Omental fat pad (tissue), 4 donors: ENCODE data around the gene STK35. TPM values are rescaled to one million over a fixed set of nuclear protein-coding genes. Genes with fewer than 3 reads are reported as not detected.
"Not testable (repeated sequence)": the region's sequence is repeated elsewhere in the genome, so short reads cannot be mapped to it uniquely, and the experiment has no call there.

ENCODE experiments used
- ATAC-seq: fragments of 150-250 bp; one replicate; pipeline ENCODE4 v1.9.1; 2016; ENCODE audit warnings: mild to moderate bottlenecking, moderate library complexity; ENCODE audit not compliant: low FRiP score
- DNase-seq: peaks from one replicate; pipeline ENCODE4 v3.0.0-alpha.2; 2019; ENCODE audit warnings: low spot score
- CTCF ChIP-seq, 3 donors: fragments of 450-650 bp; IDR thresholded peaks; one replicate each; pipeline ENCODE4 v1.5.1; 2016 to 2017; ENCODE audit warnings: antibody characterized with exemption in 3 of 3, mild to moderate bottlenecking in 3 of 3, moderate library complexity in 2 of 3
- total RNA-seq, 4 donors: library from RNA; depleted of rRNA; stranded (reverse); fragments of >200 nt; gene quantifications; one replicate each; pipeline ENCODE4 v1.1.0, GENCODE V29; 2016

Gene STK35
- total RNA-seq, 4 donors from 2014 or later, result 21.6 to 30.0 (median 24.7) TPM

- no peak for TF ChIP-seq CTCF (IDR thresholded peaks at IDR 0.05)
- DNase-seq, result no peak
Measured at GRCh38 chr20:2164966-2165365, 63.3 kb downstream of the STK35 start.

DNA sequence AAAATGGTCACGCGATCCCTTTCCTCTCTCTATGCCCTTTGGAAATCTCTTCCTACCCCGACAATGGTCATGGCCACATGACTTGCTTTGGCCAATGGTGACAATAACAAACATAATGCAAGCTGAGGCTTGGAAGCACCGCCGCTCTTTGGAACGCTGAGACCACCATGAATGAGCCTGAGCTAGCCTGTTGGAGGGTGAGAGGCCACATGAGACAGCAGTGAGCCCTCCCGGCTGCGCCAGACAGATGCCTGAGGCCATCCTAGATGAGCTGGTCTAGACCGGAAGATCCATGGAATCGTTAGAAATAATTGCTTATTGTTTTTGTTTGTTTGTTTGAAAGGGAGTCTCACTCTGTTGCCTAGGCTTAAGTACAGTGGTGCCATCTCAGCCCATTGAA is 64.2 kb downstream of the STK35 start:
- DNase-seq, result no peak
- ATAC-seq, result no peak
- no peak for TF ChIP-seq CTCF (IDR thresholded peaks at IDR 0.05)

More at GRCh38 chr20:2164966-2165365, 63.3 kb downstream of the STK35 start:
- no peak for ATAC-seq

GRCh38 chr20:2167112-2167511 is 65.5 kb downstream of the STK35 start:
- ATAC-seq (no peak), DNase-seq (no peak)
- TF ChIP-seq CTCF (IDR thresholded peaks at IDR 0.05), result no peak

DNA sequence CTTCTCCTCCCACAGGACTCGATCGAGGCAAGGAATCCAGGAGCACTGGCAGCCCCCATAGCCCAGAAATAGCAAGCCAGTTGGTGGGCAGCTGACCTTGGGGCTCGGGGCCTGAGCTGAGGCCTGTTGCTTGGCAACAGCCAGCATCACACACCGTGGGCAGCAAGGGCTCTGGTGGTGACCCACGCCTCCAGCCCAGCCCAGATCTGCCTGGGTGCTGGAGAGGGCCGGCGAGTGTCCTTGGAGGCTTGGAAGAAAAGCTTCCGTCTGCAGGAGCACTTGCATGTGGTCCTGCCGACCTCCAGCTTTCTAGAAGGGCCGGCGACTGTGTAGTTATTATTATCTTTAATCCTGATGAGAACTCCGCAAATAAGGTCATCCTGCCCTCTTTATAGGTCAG is 67.3 kb downstream of the STK35 start:
- DNase-seq (no peak), ATAC-seq (no peak)
- no peak for TF ChIP-seq CTCF (IDR thresholded peaks at IDR 0.05)

GRCh38 chr20:2169456-2170088 is 67.9 kb downstream of the STK35 start:
- TF ChIP-seq CTCF (IDR thresholded peaks at IDR 0.05), result no peak
- no peak for DNase-seq
- no peak for ATAC-seq

- DNase-seq (no peak), ATAC-seq (no peak)
- no peak for TF ChIP-seq CTCF (IDR thresholded peaks at IDR 0.05)
Measured at GRCh38 chr20:2170404-2170803, 68.8 kb downstream of the STK35 start.

DNA sequence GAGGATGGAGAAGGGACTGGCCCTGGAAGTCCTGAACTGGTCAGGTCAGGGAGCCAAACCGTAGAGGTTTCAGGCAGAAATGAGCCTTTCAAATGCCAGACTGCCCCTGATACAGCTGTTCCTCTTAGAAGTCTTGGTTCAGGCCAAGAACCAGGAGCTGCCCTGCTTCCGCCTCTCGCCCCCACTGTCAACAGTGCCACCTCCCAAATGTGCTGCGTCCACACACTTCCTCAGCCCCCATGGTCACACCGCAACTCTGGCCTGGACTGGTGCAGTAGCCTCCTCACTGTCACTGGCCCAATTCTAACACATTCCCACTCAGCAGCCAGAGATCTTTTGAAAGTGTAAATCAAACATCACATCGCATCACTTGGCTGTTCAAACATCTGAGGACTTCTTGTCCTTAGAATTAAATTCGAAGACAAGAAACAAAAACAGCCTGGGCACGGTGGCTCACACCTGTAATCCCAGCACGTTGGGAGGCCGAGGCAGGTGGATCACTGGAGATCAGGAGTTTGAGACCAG is 69.7 kb downstream of the STK35 start:
- DNase-seq, result no peak
- no peak for ATAC-seq
- no peak for TF ChIP-seq CTCF (IDR thresholded peaks at IDR 0.05)

DNA sequence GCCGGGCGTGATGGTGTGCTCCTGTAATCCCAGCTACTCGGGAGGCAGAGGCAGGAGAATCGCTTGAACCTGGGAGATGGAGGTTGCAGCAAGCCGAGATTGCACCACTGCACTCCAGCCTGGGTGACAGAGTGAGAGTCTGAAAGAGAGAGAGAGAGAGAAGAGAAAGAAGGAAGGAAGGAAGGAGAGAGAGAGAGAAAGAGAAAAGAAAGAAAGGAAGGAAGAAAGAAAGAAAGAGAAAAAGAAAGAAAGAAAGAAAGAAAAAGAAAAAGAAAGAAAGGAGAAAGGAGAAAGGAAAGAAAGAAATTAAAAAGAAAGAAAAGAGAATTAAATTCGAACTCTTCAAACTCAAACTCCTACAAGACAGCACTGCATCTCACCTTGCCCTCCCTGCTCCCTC is 70.2 kb downstream of the STK35 start:
- DNase-seq, ATAC-seq: not testable (repeated sequence)
